ENCODE results near the gene ARHGAP25.

Gene ARHGAP25

DNA sequence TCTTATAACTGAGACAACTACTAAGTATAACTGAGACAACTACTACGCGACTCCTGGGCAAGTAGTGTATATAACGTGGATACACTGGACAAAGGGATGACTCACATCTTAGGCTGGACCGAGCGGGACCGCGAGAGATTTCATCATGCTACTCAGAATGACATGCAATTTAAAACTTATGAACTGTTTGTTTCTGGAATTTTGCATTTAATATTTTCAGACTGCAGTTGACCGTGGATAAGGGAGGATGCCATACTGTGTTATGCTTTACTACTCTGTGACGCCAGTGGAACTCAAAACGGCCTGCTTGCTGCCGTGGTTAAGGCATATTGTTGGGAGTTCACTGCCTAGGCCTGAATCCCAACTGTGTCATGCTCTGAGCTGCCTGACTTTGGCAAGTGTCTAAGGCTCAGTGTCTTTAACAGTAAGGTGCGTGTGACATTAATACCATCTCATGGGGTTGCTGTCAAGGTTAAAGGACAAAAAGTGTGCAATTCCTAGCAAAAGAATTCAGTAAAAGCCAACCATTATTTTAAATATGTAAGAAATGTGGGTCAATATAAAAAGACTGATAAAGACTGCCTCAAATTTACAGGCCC lies 72.0 kb downstream of the ARHGAP25 start:
- DNase-seq (ENCODE audit: low spot score): no peak
- TF ChIP-seq, protein P1, sequence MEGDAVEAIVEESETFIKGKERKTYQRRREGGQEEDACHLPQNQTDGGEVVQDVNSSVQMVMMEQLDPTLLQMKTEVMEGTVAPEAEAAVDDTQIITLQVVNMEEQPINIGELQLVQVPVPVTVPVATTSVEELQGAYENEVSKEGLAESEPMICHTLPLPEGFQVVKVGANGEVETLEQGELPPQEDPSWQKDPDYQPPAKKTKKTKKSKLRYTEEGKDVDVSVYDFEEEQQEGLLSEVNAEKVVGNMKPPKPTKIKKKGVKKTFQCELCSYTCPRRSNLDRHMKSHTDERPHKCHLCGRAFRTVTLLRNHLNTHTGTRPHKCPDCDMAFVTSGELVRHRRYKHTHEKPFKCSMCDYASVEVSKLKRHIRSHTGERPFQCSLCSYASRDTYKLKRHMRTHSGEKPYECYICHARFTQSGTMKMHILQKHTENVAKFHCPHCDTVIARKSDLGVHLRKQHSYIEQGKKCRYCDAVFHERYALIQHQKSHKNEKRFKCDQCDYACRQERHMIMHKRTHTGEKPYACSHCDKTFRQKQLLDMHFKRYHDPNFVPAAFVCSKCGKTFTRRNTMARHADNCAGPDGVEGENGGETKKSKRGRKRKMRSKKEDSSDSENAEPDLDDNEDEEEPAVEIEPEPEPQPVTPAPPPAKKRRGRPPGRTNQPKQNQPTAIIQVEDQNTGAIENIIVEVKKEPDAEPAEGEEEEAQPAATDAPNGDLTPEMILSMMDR (IDR thresholded peaks at IDR 0.05; ENCODE audit: extremely low read depth, insufficient read depth, missing control alignments): no peak
- in situ Hi-C loops (cut with MboI; ENCODE audit: low pct_unique_long_range_greater_than_20kb, low sequenced_read_pairs, unreplicated experiment): no loop called here

DNA sequence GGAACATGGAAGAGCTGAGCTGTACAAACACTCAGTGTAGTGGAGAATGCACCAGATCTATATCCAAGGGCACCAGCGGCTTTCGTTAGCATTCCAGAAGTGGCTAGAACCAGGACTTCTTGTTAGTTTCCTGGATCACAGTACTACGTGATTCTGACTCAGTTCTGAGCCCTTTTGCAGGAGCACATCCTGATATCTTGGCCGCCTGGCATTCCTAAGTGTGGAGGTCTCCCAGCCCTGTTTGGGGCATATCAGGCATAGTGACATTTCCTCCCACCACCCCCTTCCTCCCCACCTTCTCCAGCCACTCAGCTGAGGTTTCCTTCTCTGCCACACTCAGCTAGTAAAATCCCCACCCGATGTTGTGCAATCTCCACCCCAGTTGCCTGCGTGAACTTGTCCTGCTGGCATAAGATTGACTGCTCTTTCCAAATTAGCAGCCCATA lies 73.2 kb downstream of the ARHGAP25 start:
- in situ Hi-C loops (cut with MboI; ENCODE audit: low pct_unique_long_range_greater_than_20kb, low sequenced_read_pairs, unreplicated experiment): no loop called here
- no peak for DNase-seq (ENCODE audit: low spot score)
- TF ChIP-seq, protein P1 (IDR thresholded peaks at IDR 0.05; ENCODE audit: extremely low read depth, insufficient read depth, missing control alignments): no peak

DNA sequence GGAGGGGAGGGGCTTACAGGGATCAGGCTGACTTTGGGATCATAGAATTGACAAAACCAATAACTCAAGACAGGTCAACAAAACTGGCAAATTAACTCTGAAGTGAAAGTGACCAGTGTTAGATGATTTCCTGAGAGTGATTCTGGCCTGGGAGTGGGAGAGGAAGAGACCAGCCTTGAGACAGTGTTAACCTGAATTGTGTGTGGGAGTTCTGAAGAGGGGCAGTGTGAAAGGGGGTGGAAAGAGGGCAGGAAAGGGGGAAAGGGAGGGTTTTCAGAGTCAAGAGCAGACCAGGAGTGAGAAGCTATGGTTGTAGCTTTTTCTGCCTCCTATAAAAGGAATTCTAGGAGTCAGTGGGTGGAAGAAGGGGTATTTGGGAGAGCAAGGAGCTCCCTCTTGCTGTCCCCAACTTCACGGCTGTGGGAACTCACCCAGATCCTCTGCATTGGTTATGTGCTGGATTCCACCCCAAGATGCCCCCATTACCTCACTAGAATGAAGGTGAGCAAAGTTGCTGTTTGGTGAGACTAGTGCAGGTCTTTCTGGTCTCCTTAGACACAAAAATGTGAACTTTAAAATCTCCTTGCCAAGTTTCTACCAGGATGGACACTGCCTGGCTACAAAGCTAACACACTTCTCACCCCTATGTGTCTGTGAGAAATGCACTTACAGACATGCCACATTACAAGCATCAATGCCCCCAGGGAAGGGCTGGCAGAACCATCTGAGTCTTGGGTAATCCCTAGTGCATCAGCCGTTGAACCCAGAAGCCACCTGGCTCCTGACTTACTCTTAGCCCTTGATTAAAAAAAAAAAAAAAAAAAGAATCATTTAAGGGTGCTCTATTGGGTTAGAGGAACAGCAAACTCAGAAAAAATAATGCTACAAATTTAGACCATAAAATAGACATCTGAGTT lies 75.0 kb downstream of the ARHGAP25 start:
- TF ChIP-seq, protein P1 (IDR thresholded peaks at IDR 0.05; ENCODE audit: extremely low read depth, insufficient read depth, missing control alignments): no peak

DNA sequence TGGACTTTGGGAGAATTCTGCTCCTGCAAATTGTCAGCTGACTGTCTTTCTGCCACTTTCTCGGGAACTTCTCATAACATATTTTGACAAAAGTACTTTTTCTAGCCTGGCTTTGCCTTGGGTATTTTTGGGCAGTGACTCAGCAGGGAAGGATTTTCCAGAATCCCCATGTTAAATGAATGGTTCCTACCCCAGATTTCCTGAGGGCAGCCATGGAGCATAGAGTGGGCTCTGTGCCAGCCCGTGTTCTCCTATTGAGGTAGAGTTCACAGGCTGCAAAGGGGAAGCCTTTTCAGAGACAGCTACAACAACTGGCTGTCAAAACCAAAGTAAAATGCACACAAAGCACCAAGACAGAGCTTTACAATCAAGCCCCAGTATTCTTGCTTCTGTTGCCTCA lies 76.8 kb downstream of the ARHGAP25 start:
- no peak for DNase-seq (ENCODE audit: low spot score)
- TF ChIP-seq, protein P1 (IDR thresholded peaks at IDR 0.05; ENCODE audit: extremely low read depth, insufficient read depth, missing control alignments): no peak
- in situ Hi-C loops (cut with MboI; ENCODE audit: low pct_unique_long_range_greater_than_20kb, low sequenced_read_pairs, unreplicated experiment): no loop called here

More for the DNA sequence above, 75.0 kb downstream of the ARHGAP25 start:
- in situ Hi-C loops (cut with MboI; ENCODE audit: low pct_unique_long_range_greater_than_20kb, low sequenced_read_pairs, unreplicated experiment): no loop called here
- no peak for DNase-seq (ENCODE audit: low spot score)

DNA sequence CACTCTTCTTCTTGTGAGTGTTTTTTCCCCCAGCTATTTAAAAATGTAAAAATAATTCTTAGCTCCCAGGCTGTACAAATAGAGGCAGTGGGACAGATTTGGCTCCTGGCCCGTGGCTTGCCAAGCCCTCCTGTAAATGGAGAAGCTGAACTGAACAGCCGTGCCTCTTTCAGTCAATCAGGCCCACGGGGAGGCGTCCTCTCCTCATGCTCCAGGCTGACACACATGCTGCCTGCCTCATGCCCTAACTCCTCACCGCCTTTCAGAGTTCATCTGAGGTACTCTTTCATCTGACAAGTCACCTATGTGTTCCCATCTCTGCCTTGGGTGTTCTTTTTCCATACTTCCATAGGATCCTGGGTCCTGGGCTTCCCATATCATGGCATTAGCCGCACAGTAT lies 77.6 kb downstream of the ARHGAP25 start:
- DNase-seq (ENCODE audit: low spot score): no peak
- TF ChIP-seq, protein P1 (IDR thresholded peaks at IDR 0.05; ENCODE audit: extremely low read depth, insufficient read depth, missing control alignments): no peak
- in situ Hi-C loops (cut with MboI; ENCODE audit: low pct_unique_long_range_greater_than_20kb, low sequenced_read_pairs, unreplicated experiment): no loop called here

DNA sequence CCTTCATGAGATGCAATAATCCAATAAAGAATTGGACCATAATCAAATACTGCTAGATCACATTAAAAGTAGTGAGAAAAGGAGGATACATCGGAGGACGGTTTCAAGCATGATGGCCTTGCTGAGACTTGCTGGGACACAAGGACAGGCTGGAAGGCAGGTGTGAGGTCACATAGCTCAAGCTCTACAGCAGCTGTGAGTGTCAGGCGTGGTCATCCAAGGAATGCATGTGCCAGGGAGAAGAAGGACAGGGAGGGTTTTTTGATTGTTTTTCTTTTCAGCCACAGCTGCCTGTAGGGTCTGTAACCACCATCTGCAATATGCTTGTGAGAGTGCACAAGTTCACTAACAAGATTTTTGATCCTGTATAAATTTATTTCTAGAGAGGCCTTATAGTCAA lies 79.0 kb downstream of the ARHGAP25 start:
- no peak for DNase-seq (ENCODE audit: low spot score)
- in situ Hi-C loops (cut with MboI; ENCODE audit: low pct_unique_long_range_greater_than_20kb, low sequenced_read_pairs, unreplicated experiment): no loop called here
- TF ChIP-seq, protein P1 (IDR thresholded peaks at IDR 0.05; ENCODE audit: extremely low read depth, insufficient read depth, missing control alignments): no peak
